ENCODE data around the gene GLB1L2.

GLB1L2 gene

DNA sequence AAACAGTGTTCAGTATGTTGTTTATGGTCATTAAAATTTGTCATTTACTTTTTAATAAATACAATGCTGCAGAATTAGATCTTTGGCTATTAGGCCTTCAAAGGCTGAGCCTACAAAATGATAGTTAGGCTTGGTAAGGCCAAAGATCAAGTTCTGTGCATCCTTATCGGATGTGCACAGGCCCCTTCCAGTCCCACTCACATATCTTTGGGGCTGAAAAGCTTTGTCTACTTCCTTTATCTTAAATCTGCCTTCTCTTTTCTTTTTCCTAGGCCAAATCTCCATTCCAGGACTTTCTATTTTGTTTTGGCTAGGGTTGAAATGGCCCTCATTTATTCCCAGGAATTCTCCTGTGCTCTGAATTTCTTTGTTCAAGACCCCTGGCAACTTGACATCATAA is 3.4 kb upstream of the GLB1L2 start:
- Histone ChIP-seq H3K9me3 (ENCODE audit: insufficient read depth, low read depth, low read length) (peaks cover 5% of the 10 kb centered on the region; the same call in 1 of the 2 replicates), H4K20me1 (ENCODE audit: insufficient read depth, low read length, poor library complexity, severe bottlenecking) (no peaks in the 10 kb centered on the region), H3K4me1 (ENCODE audit: insufficient read depth, low read length, poor library complexity, severe bottlenecking) (no peaks in the 10 kb centered on the region), H3K4me3 (ENCODE audit: low read length, poor library complexity, severe bottlenecking) (no peak overlapping the region), H3K27me3 (ENCODE audit: insufficient read depth, low read length, poor library complexity, severe bottlenecking) (no peaks in the 10 kb centered on the region), H3K4me2 (ENCODE audit: low read depth, low read length, poor library complexity, severe bottlenecking) (no peak overlapping the region), H3K9ac (ENCODE audit: low read depth, low read length, poor library complexity, severe bottlenecking) (no peak overlapping the region), H3K36me3 (ENCODE audit: insufficient read depth, low read length) (no peaks in the 10 kb centered on the region), H3K9me2 (replicated peaks; ENCODE audit: low read depth, low read length) (no peaks in the 10 kb centered on the region), H2AFZ (ENCODE audit: low read length) (no peak overlapping the region), H3F3A (ENCODE audit: low read depth) (no peaks in the 10 kb centered on the region), H3K79me2 (ENCODE audit: insufficient read depth, low read length) (no peaks in the 10 kb centered on the region)
- no peak for TF ChIP-seq EZH2phosphoT487 (IDR thresholded peaks at IDR 0.05; ENCODE audit: borderline replicate concordance)
- TF ChIP-seq, protein P1, sequence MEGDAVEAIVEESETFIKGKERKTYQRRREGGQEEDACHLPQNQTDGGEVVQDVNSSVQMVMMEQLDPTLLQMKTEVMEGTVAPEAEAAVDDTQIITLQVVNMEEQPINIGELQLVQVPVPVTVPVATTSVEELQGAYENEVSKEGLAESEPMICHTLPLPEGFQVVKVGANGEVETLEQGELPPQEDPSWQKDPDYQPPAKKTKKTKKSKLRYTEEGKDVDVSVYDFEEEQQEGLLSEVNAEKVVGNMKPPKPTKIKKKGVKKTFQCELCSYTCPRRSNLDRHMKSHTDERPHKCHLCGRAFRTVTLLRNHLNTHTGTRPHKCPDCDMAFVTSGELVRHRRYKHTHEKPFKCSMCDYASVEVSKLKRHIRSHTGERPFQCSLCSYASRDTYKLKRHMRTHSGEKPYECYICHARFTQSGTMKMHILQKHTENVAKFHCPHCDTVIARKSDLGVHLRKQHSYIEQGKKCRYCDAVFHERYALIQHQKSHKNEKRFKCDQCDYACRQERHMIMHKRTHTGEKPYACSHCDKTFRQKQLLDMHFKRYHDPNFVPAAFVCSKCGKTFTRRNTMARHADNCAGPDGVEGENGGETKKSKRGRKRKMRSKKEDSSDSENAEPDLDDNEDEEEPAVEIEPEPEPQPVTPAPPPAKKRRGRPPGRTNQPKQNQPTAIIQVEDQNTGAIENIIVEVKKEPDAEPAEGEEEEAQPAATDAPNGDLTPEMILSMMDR (conservative IDR thresholded peaks at IDR 0.05; ENCODE audit: low read length) = no peak

DNA sequence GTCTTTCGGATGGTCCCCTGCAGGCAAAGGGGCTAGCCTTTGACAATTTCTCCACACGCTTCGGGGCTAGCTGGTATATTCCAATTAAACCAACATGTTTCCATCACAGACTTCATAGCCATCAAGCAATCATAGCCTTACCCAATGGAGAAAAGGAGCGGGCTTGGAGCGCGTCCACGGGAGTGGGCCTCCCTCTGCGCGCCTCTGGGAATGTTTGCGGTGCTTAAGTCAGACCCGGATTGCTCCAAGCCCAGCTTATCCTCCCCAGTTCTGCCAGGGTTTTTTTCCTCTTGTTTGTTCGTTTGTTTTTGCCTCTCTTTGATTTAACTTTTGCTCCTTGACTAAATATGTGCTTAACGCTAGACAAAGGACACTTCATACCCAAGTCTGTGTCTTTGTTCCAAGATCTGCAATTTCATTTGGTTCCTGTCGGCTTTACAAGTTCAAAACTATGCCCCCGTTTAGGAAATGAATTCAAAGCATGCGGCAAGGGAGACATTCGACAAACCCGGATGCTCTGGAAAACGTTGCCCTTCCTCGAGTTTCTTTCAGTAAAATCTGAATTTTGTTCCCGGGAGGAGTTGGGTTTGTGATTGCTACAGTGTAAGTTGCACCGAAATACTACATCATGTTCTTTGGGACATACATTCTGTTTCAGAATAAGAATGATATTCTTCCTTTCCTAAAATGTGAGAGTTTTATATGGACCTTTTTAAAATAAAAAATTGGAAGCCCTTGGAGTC is 1.0 kb upstream of the GLB1L2 start:
- no peak overlapping the region for H3K9ac ChIP-seq (ENCODE audit: low read depth, low read length, poor library complexity, severe bottlenecking)
- no peaks in the 10 kb centered on the region for H3K79me2 ChIP-seq (ENCODE audit: insufficient read depth, low read length)
- no peaks in the 10 kb centered on the region for H3K27me3 ChIP-seq (ENCODE audit: insufficient read depth, low read length, poor library complexity, severe bottlenecking)
- H3K4me1 ChIP-seq (ENCODE audit: insufficient read depth, low read length, poor library complexity, severe bottlenecking) = no peaks in the 10 kb centered on the region
- H3F3A ChIP-seq (ENCODE audit: low read depth) = no peaks in the 10 kb centered on the region
- TF ChIP-seq, protein P1 (conservative IDR thresholded peaks at IDR 0.05; ENCODE audit: low read length) = no peak
- TF ChIP-seq EZH2phosphoT487 (IDR thresholded peaks at IDR 0.05; ENCODE audit: borderline replicate concordance) = no peak
- no peaks in the 10 kb centered on the region for H3K36me3 ChIP-seq (ENCODE audit: insufficient read depth, low read length)
- no peaks in the 10 kb centered on the region for H3K9me2 ChIP-seq (replicated peaks; ENCODE audit: low read depth, low read length)
- peaks cover 10% of the 10 kb centered on the region; the same call in 1 of the 2 replicates for H3K9me3 ChIP-seq (ENCODE audit: insufficient read depth, low read depth, low read length)
- no peak overlapping the region for H3K4me2 ChIP-seq (ENCODE audit: low read depth, low read length, poor library complexity, severe bottlenecking)
- no peak overlapping the region for H2AFZ ChIP-seq (ENCODE audit: low read length)
- no peak overlapping the region for H3K4me3 ChIP-seq (ENCODE audit: low read length, poor library complexity, severe bottlenecking)
- no peaks in the 10 kb centered on the region for H4K20me1 ChIP-seq (ENCODE audit: insufficient read depth, low read length, poor library complexity, severe bottlenecking)

DNA sequence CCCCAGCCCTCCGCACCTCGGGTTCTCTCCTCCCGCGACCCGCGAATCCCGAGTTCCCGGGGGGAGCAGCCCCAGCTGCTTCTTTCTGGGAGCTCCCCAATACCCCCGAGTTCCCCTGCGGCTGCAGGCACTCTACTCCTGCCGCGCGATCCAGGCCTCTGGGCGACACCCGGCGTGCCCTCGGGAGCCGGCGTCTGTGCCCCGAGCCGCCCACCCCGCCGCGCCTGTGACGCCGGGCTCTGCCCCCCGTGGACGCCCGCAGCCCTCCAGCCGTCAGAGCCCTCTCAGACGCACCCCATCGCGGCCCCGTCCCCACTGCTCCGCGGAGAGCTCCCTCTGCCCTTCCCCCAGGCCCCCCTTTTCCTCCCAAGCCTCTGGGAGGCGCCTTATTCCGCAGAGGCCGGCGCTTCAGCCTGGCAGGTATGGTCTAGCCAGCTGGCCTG is 422 bp downstream of the GLB1L2 start:
- peaks cover 10% of the 10 kb centered on the region; the same call in 1 of the 2 replicates for H3K9me3 ChIP-seq (ENCODE audit: insufficient read depth, low read depth, low read length)
- H3K4me3 ChIP-seq (ENCODE audit: low read length, poor library complexity, severe bottlenecking) = no peak overlapping the region
- H4K20me1 ChIP-seq (ENCODE audit: insufficient read depth, low read length, poor library complexity, severe bottlenecking) = no peaks in the 10 kb centered on the region
- H3K27me3 ChIP-seq (ENCODE audit: insufficient read depth, low read length, poor library complexity, severe bottlenecking) = no peaks in the 10 kb centered on the region
- H3K36me3 ChIP-seq (ENCODE audit: insufficient read depth, low read length) = no peaks in the 10 kb centered on the region
- no peaks in the 10 kb centered on the region for H3K9me2 ChIP-seq (replicated peaks; ENCODE audit: low read depth, low read length)
- no peaks in the 10 kb centered on the region for H3F3A ChIP-seq (ENCODE audit: low read depth)
- TF ChIP-seq, protein P1 (conservative IDR thresholded peaks at IDR 0.05; ENCODE audit: low read length) = no peak
- TF ChIP-seq EZH2phosphoT487 (IDR thresholded peaks at IDR 0.05; ENCODE audit: borderline replicate concordance) = no peak
- H3K4me1 ChIP-seq (ENCODE audit: insufficient read depth, low read length, poor library complexity, severe bottlenecking) = no peaks in the 10 kb centered on the region
- no peak overlapping the region for H3K4me2 ChIP-seq (ENCODE audit: low read depth, low read length, poor library complexity, severe bottlenecking)
- H3K79me2 ChIP-seq (ENCODE audit: insufficient read depth, low read length) = no peaks in the 10 kb centered on the region
- H3K9ac ChIP-seq (ENCODE audit: low read depth, low read length, poor library complexity, severe bottlenecking) = no peak overlapping the region
- H2AFZ ChIP-seq (ENCODE audit: low read length) = no peak overlapping the region
